GM18526 (cell line): Measurements from ENCODE around the gene MAP2K2.
A peak's percentile ranks its signal among the peaks of the same experiment; 100 is the strongest.

Experiments
- POLR2A ChIP-seq: IDR thresholded peaks from 3 replicates; pipeline ENCODE4 v1.6.1; 2011; ENCODE audit not compliant: insufficient read length; ENCODE audit errors: extremely low read depth

The MAP2K2 gene

GRCh38 chr19:4123615-4124568 is at the start of gene MAP2K2:
Gene MAP2K2 (minus strand): TSS chr19:4124122. CDS start chr19:4123875, 247 bp downstream.
- peak; percentile 87 for TF ChIP-seq POLR2A

GRCh38 chr19:4172861-4173473 is 49.0 kb upstream of the MAP2K2 start:
- TF ChIP-seq POLR2A: no peak

- no peak for TF ChIP-seq POLR2A
Measured at GRCh38 chr19:4171676-4172075, 47.8 kb upstream of the MAP2K2 start.

- TF ChIP-seq POLR2A: no peak
Measured at GRCh38 chr19:4164262-4164661, 40.3 kb upstream of the MAP2K2 start.

DNA sequence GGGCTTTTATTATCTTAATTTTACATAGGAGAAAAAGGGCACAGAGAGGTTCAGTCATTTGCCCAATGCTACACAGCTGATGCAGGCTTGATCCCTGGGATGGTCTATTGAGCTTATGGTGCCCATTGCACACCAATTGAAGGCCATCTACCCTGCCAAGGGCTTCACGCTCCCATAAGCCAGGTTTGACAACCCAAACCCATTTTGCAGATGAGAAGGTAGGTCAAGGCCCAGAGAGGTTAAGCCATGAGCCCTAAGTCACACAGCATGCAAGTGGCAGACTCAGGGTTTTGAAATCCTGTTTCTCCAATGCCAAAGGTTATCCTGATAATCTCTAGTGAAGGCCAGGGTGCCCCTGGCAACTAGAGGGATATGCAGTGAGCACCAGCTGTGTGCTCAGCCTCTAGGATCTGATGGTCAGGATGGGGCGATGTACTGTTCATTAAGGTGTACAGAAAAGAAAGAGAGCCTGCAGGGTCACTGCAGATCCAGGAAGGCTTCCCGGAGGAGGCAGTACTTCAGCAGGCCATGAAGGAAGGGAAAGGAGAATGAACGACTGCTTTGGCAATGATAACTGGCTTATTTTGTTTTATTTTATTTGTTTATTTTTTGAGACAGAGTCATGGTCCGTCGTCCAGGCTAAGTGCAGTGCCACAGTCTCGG is 37.6 kb upstream of the MAP2K2 start:
- no peak for TF ChIP-seq POLR2A

- no peak for TF ChIP-seq POLR2A
Measured at GRCh38 chr19:4157164-4157563, 33.2 kb upstream of the MAP2K2 start.

GRCh38 chr19:4154571-4155312 is 30.8 kb upstream of the MAP2K2 start:
- TF ChIP-seq POLR2A: no peak

DNA sequence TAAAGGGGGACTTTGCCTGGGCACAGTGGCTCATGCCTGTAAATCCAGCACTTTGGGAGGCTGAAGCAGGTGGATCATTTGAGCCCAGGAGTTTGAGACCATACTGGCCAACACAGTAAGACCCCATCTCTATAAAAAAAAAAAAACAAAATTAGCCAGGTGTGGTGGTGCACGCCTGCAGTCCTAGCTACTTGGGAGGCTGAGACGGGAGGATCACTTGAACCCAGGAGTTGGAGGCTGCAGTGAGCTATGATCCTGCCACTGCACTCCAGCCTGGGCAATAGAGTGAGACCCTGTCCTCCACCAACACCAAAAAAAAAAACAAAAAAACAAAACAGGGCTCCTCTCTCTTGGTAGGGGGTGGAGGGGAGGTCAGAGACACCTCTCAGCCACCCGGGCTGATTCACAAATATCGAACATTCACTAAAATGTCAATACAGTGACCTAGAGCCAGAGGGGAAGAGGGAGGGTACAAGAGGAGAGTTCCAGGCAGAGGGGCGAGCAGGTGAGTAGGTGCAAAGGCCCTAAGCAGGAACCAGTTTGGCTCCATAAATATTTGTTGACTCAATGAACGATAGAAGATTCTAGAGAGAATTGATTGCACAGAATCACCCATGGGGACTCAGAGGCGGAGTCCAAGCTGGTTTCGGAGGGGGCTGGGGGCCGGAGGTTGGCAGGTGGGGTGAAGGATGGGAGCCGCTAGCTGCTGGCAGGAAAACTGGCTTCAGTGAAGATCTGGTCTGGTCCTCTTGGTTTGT is 28.5 kb upstream of the MAP2K2 start:
- no peak for TF ChIP-seq POLR2A

- no peak for TF ChIP-seq POLR2A
Measured at GRCh38 chr19:4151623-4152022, 27.7 kb upstream of the MAP2K2 start.

DNA sequence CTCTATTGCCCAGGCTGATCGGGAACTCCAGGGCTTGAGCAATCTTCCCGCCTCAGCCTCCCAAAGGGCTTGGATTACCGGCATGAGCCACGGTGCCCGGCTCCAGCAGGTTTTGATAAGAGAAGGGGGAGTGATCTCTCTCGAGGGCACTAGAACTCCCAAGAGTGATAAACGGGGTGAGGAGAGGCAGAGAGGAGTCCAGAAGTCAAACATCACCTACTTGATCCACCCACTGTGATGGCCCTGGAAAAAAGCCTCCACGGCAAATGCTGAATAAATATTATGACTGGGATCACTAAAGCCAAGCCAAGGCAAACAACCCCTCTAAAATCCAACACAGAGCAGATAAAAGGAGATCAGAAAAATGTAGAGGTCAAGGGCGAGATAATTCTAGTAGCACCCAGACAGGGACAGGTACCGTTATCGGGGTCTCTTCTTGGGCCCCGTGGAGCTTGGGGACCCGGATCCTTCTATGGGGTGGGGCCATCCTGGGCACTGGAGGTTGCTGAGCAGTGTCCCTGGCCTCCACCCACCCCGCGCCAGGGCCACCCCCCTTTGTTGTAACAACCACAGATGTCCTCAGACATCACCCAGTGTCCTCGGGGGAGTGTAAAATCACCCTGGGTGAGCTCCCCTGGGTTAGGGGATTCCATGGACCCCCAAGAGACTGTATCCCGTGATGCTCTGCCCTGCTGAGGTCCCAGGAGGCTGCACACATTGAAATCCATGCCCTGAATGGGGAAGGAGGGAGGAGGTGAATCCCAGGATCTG is 25.8 kb upstream of the MAP2K2 start:
- no peak for TF ChIP-seq POLR2A

DNA sequence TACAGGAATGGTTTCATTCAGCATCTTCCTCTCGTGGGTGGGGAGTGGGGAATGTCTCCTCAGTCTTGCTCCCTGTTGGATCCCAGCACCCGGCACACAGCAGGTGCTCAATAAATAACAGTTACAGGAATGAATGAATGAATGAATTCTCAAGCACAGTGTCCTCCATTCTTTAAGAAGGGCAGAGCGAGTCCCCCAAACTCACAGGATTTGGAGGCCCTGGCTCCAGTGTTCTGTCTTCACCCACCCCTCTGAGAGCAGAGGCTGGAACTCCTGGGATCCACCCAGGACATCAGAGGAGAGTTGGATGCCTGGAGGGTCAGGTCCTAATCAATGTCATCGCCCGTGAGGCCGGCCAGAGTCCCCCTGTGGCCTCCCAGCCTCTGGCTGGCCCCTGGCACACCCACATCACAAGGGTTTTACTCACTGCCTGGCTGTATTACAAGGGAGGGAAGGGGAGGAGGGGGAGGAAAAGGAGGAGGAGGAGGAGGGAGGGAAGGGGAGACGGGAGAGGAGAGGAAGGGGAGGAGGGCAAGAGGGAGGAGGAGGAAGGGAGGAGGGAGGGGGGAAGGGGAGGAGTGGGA is 20.8 kb upstream of the MAP2K2 start:
- TF ChIP-seq POLR2A: no peak

GRCh38 chr19:4140237-4140711 is 16.4 kb upstream of the MAP2K2 start:
- no peak for TF ChIP-seq POLR2A

- TF ChIP-seq POLR2A: no peak
Measured at GRCh38 chr19:4139614-4140236, 15.8 kb upstream of the MAP2K2 start.
